Osteoblast (primary cell): ENCODE measurements around the gene ESR1. TPM values are rescaled to one million over a fixed set of nuclear protein-coding genes. Genes with fewer than 3 reads are reported as not detected.

Experiments
- DNase-seq: peaks from one replicate; pipeline ENCODE4 v3.0.0; 2011; ENCODE audit warnings: low spot score, mixed read lengths; ENCODE audit not compliant: insufficient read length; ENCODE audit errors: missing footprints
- H2AFZ ChIP-seq: 2 replicates; pipeline ENCODE4 v1.6.0; 2011; ENCODE audit warnings: mild to moderate bottlenecking, low read length
- H3K27ac ChIP-seq: 2 replicates; pipeline ENCODE4 v1.5.1; 2011; ENCODE audit warnings: mild to moderate bottlenecking, low read depth, low read length, moderate library complexity
- H3K27me3 ChIP-seq: 2 replicates; pipeline ENCODE4 v1.6.0; 2012; ENCODE audit warnings: mild to moderate bottlenecking, control low read depth, inconsistent platforms, low read length, moderate library complexity; ENCODE audit not compliant: insufficient read depth
- H3K36me3 ChIP-seq: 2 replicates; pipeline ENCODE4 v1.5.1; 2011; ENCODE audit warnings: mild to moderate bottlenecking, low read length, control low read depth, moderate library complexity; ENCODE audit not compliant: insufficient read depth
- H3K4me1 ChIP-seq: 2 replicates; pipeline ENCODE4 v1.5.1; 2011; ENCODE audit warnings: mild to moderate bottlenecking, low read length, control low read depth, moderate library complexity; ENCODE audit not compliant: insufficient read depth
- H3K4me2 ChIP-seq: 2 replicates; pipeline ENCODE4 v1.6.0; 2011; ENCODE audit warnings: mild to moderate bottlenecking, low read length; ENCODE audit not compliant: insufficient read depth
- H3K4me3 ChIP-seq: fragments of 200-600 bp; sonication (generic); 3 replicates; pipeline ENCODE4 v1.5.1; 2012; ENCODE audit warnings: mild to moderate bottlenecking, low read length, inconsistent platforms; ENCODE audit not compliant: insufficient read depth
- H3K79me2 ChIP-seq: 2 replicates; pipeline ENCODE4 v1.6.0; 2012; ENCODE audit warnings: mild to moderate bottlenecking, low read length, control low read depth, inconsistent platforms; ENCODE audit not compliant: insufficient read depth
- H3K9me3 ChIP-seq: 2 replicates; pipeline ENCODE4 v1.5.1; 2011; ENCODE audit warnings: low read depth, low read length, control low read depth
- H4K20me1 ChIP-seq: 2 replicates; pipeline ENCODE4 v1.6.0; 2012; ENCODE audit warnings: mild to moderate bottlenecking, low read length, control low read depth; ENCODE audit not compliant: insufficient read depth
- total RNA-seq: library from RNA; depleted of rRNA; stranded (reverse); fragments of >200 nt; gene quantifications from 2 replicates; pipeline ENCODE4 v1.2.3, GENCODE V29; 2012
- TF ChIP-seq, protein P1 (sequence below): IDR thresholded peaks from 2 replicates; pipeline ENCODE4 v1.5.1; 2011; ENCODE audit warnings: mild to moderate bottlenecking, low read depth, low read length, moderate library complexity; ENCODE audit errors: extremely low read depth

Gene ESR1
- total RNA-seq, 1 donor = 3.3 TPM

GRCh38 chr6:151806757-151807512, 547 bp upstream of the ESR1 start:
- H3K4me3 ChIP-seq = peak overlapping the region; percentile 69
- TF ChIP-seq, protein P1, sequence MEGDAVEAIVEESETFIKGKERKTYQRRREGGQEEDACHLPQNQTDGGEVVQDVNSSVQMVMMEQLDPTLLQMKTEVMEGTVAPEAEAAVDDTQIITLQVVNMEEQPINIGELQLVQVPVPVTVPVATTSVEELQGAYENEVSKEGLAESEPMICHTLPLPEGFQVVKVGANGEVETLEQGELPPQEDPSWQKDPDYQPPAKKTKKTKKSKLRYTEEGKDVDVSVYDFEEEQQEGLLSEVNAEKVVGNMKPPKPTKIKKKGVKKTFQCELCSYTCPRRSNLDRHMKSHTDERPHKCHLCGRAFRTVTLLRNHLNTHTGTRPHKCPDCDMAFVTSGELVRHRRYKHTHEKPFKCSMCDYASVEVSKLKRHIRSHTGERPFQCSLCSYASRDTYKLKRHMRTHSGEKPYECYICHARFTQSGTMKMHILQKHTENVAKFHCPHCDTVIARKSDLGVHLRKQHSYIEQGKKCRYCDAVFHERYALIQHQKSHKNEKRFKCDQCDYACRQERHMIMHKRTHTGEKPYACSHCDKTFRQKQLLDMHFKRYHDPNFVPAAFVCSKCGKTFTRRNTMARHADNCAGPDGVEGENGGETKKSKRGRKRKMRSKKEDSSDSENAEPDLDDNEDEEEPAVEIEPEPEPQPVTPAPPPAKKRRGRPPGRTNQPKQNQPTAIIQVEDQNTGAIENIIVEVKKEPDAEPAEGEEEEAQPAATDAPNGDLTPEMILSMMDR = no peak
- DNase-seq = peak; percentile 95
- H3K36me3 ChIP-seq = no peaks in the 10 kb centered on the region
- H4K20me1 ChIP-seq = no peaks in the 10 kb centered on the region
- H3K9me3 ChIP-seq = no peaks in the 10 kb centered on the region
- peak overlapping the region; percentile 62 for H2AFZ ChIP-seq
- peak overlapping the region; percentile 60 for H3K27ac ChIP-seq
- H3K4me2 ChIP-seq = peak overlapping the region; percentile 88
- H3K79me2 ChIP-seq = no peaks in the 10 kb centered on the region
- H3K4me1 ChIP-seq = peaks cover 31% of the 10 kb centered on the region
- H3K27me3 ChIP-seq = no peaks in the 10 kb centered on the region

GRCh38 chr6:151808371-151809241, 1.1 kb downstream of the ESR1 start:
- Histone ChIP-seq H2AFZ (no peak overlapping the region), H3K36me3 (no peaks in the 10 kb centered on the region), H3K27ac (no peak overlapping the region), H3K4me3 (no peak overlapping the region), H4K20me1 (no peaks in the 10 kb centered on the region), H3K4me1 (peaks cover 31% of the 10 kb centered on the region), H3K9me3 (no peaks in the 10 kb centered on the region), H3K27me3 (no peaks in the 10 kb centered on the region), H3K4me2 (no peak overlapping the region), H3K79me2 (no peaks in the 10 kb centered on the region)
- TF ChIP-seq, protein P1 = no peak
- no peak for DNase-seq

DNA sequence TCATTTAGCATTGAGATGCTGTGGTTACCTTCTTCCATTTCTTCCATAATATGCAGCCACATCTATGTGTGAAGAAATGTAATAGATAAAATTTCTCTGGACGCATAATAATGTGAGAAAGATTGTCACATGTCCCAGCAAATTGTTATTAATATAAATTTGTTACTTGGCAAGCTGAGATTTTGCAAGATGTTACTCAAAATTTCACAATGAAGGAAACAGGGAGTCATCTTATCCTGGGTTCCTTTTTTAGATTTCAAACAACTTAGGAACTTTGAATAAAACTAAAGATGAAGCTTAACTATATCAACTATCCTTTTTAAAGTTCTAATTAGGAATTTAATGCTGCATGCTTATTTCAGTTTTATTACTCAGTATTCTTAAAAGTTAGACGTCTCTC, 3.6 kb downstream of the ESR1 start:
- TF ChIP-seq, protein P1 = no peak
- H3K79me2 ChIP-seq = no peaks in the 10 kb centered on the region
- H3K4me1 ChIP-seq = peaks cover 15% of the 10 kb centered on the region
- H3K4me2 ChIP-seq = no peak overlapping the region
- no peak for DNase-seq
- no peak overlapping the region for H3K4me3 ChIP-seq
- H3K27me3 ChIP-seq = peaks cover 4% of the 10 kb centered on the region
- no peak overlapping the region for H2AFZ ChIP-seq
- no peak overlapping the region for H3K27ac ChIP-seq
- H3K36me3 ChIP-seq = no peaks in the 10 kb centered on the region
- no peaks in the 10 kb centered on the region for H4K20me1 ChIP-seq
- no peaks in the 10 kb centered on the region for H3K9me3 ChIP-seq

GRCh38 chr6:151813858-151814257, 6.4 kb downstream of the ESR1 start:
- TF ChIP-seq, protein P1 = no peak

More at GRCh38 chr6:151813858-151814257, 6.4 kb downstream of the ESR1 start:
- Histone ChIP-seq H2AFZ (no peak overlapping the region), H3K79me2 (no peaks in the 10 kb centered on the region), H3K4me1 (no peaks in the 10 kb centered on the region), H3K9me3 (no peaks in the 10 kb centered on the region), H4K20me1 (no peaks in the 10 kb centered on the region), H3K36me3 (no peaks in the 10 kb centered on the region), H3K27me3 (peaks cover 4% of the 10 kb centered on the region), H3K27ac (no peak overlapping the region), H3K4me2 (no peak overlapping the region), H3K4me3 (no peak overlapping the region)
- no peak for DNase-seq
